ENCODE results near the gene PPP1R9A.

PPP1R9A gene

GRCh38 chr7:95269640-95270039 is 362.2 kb downstream of the PPP1R9A start:
- no peak for TF ChIP-seq RARB (CRISPR knock-in tag; IDR thresholded peaks at IDR 0.05)
- ATAC-seq = no peak

GRCh38 chr7:95276114-95276513 is 368.7 kb downstream of the PPP1R9A start:
- ATAC-seq = no peak
- no peak for TF ChIP-seq ZNF565 (CRISPR knock-in tag; conservative IDR thresholded peaks at IDR 0.05; ENCODE audit: low read depth)
- no peak for TF ChIP-seq OSR1 (CRISPR knock-in tag; IDR thresholded peaks at IDR 0.05)
- no peak for TF ChIP-seq CREB5 (CRISPR knock-in tag; IDR thresholded peaks at IDR 0.05; ENCODE audit: low read depth)
- TF ChIP-seq CSDC2 (CRISPR knock-in tag; IDR thresholded peaks at IDR 0.05) = no peak
- no peak for TF ChIP-seq ZNF8 (CRISPR knock-in tag; IDR thresholded peaks at IDR 0.05)
- no peak for TF ChIP-seq ESRRG (CRISPR knock-in tag; IDR thresholded peaks at IDR 0.05)
- TF ChIP-seq ZFP3 (CRISPR knock-in tag; IDR thresholded peaks at IDR 0.05) = no peak
- no peak for TF ChIP-seq BACH2 (CRISPR knock-in tag; IDR thresholded peaks at IDR 0.05; ENCODE audit: borderline replicate concordance)
- TF ChIP-seq TSHZ2 (CRISPR knock-in tag; IDR thresholded peaks at IDR 0.05) = no peak
- no peak for TF ChIP-seq ZC3H10 (CRISPR knock-in tag; IDR thresholded peaks at IDR 0.05)
- TF ChIP-seq POU6F1 (CRISPR knock-in tag; IDR thresholded peaks at IDR 0.05; ENCODE audit: borderline replicate concordance, low read depth) = no peak

- ATAC-seq = no peak
- TF ChIP-seq ZFP3 (CRISPR knock-in tag; IDR thresholded peaks at IDR 0.05) = no peak
- TF ChIP-seq CSRNP3 (CRISPR knock-in tag; IDR thresholded peaks at IDR 0.05) = no peak
- no peak for TF ChIP-seq CREB5 (CRISPR knock-in tag; IDR thresholded peaks at IDR 0.05; ENCODE audit: low read depth)
- no peak for TF ChIP-seq ISL1 (CRISPR knock-in tag; IDR thresholded peaks at IDR 0.05)
- TF ChIP-seq POU6F1 (CRISPR knock-in tag; IDR thresholded peaks at IDR 0.05; ENCODE audit: borderline replicate concordance, low read depth) = no peak
- TF ChIP-seq RARB (CRISPR knock-in tag; IDR thresholded peaks at IDR 0.05) = no peak
- no peak for TF ChIP-seq ZNF8 (CRISPR knock-in tag; IDR thresholded peaks at IDR 0.05)
- no peak for TF ChIP-seq GLIS3 (CRISPR knock-in tag; IDR thresholded peaks at IDR 0.05)
- TF ChIP-seq TOX (CRISPR knock-in tag; IDR thresholded peaks at IDR 0.05; ENCODE audit: borderline replicate concordance) = no peak
- TF ChIP-seq TSHZ2 (CRISPR knock-in tag; IDR thresholded peaks at IDR 0.05) = no peak
- TF ChIP-seq ZFP30 (CRISPR knock-in tag; IDR thresholded peaks at IDR 0.05) = no peak
- no peak for TF ChIP-seq BACH2 (CRISPR knock-in tag; IDR thresholded peaks at IDR 0.05; ENCODE audit: borderline replicate concordance)
- TF ChIP-seq ZC3H10 (CRISPR knock-in tag; IDR thresholded peaks at IDR 0.05) = no peak
- TF ChIP-seq ZNF70 (CRISPR knock-in tag; IDR thresholded peaks at IDR 0.05) = no peak
- no peak for TF ChIP-seq OSR1 (CRISPR knock-in tag; IDR thresholded peaks at IDR 0.05)
- TF ChIP-seq ZNF565 (CRISPR knock-in tag; conservative IDR thresholded peaks at IDR 0.05; ENCODE audit: low read depth) = no peak
Measured at GRCh38 chr7:95279417-95279816, 372.0 kb downstream of the PPP1R9A start.

Data from SK-N-SH treated with all-trans-retinoic acid at 6 μM for 48 hours (cell line).